CD4-positive, alpha-beta T cell treated with Interleukin-12 subunit alpha and Interleukin-12 subunit beta, for 1 hour (primary cell): ENCODE data around the gene YAP1.

Experiments used
- DNase-seq: peaks from one replicate; pipeline ENCODE4 v3.0.0-alpha.2; 2020

YAP1 gene

GRCh38 chr11:102109896-102110760, at the start of gene YAP1:
Gene YAP1, plus strand, starts transcription at chr11:102110447. Its CDS starts 402 bp downstream, at chr11:102110849.
- DNase-seq = peak; percentile 67

GRCh38 chr11:102061276-102061675, 49.0 kb upstream of the YAP1 start:
- DNase-seq = no peak

- no peak for DNase-seq
These were observed 48.1 kb upstream of the YAP1 start for GRCh38 chr11:102062106-102062505.

DNA sequence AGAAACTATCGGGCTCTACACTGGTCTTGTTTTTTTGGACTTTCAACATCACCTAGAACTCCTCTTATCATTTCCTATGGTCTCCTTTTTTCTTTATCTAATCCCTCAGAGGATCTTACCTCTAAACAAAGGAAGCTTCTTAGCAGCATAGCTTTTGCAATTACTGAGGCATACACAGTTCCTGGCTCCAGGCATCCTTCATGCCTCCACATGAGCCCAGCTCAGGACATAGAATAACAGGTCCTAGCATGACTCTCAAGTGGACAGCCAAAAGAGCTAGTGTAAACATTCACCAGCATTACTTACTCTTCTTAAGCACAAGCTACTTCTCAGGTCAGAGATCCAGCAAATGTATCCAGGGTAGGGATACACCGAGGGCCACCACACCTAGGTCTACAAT, 45.9 kb upstream of the YAP1 start:
- no peak for DNase-seq

GRCh38 chr11:102070766-102071165, 39.5 kb upstream of the YAP1 start:
- no peak for DNase-seq

- no peak for DNase-seq
These were observed 38.5 kb upstream of the YAP1 start for GRCh38 chr11:102071497-102072472.

DNA sequence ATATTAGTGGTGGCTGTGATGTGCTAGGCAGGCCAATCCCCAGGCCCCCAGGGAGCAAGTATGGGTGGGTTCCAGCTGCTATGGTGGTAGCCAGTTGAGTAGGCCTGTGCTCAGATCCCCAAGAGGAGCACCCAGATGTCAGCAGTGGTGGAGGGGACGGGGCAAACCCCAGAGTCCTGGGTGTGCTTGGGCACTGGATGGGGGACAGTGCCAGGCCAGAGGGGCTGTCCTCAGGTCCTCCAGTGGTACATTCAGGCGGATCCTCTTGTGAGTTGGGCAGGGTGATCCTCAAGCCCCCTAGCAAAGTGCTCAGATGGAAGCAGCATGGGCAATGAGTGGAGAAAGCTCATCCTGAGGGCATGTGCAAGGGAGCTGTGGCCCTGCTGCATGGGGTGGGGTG, 37.0 kb upstream of the YAP1 start:
- DNase-seq = no peak

DNA sequence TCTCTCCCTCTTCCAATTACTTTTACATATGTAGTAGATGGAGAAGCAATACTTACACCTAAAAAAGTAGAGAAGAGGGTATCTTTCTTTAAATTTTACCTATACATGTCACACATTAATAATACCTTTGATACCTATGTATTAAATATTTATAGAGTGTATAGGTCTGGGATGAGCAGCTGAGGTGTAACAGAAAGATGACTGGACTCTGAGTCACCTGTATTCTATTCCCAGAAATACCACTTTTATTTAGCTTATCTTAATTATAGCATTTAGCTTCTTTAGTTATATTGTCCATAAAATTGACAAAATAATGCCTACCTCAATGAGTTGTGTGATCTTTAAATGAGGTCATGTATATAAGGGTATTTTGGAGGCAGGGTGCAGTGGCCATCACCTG, 30.6 kb upstream of the YAP1 start:
- DNase-seq = no peak

GRCh38 chr11:102081313-102081712, 28.9 kb upstream of the YAP1 start:
- no peak for DNase-seq

- no peak for DNase-seq
These were observed 24.2 kb upstream of the YAP1 start for GRCh38 chr11:102085864-102086551.

GRCh38 chr11:102097186-102097585, 13.1 kb upstream of the YAP1 start:
- no peak for DNase-seq

- no peak for DNase-seq
These were observed 10.5 kb upstream of the YAP1 start for GRCh38 chr11:102099755-102100154.

GRCh38 chr11:102108734-102109440, 1.4 kb upstream of the YAP1 start:
- no peak for DNase-seq

GRCh38 chr11:102110761-102111010, 439 bp downstream of the YAP1 start:
- DNase-seq = no peak

GRCh38 chr11:102111011-102111786, 952 bp downstream of the YAP1 start:
- DNase-seq = peak; percentile 5

- DNase-seq = peak; percentile 23
These were observed 1.7 kb downstream of the YAP1 start for GRCh38 chr11:102111787-102112508.

GRCh38 chr11:102112509-102112821, 2.2 kb downstream of the YAP1 start:
- DNase-seq = no peak

DNA sequence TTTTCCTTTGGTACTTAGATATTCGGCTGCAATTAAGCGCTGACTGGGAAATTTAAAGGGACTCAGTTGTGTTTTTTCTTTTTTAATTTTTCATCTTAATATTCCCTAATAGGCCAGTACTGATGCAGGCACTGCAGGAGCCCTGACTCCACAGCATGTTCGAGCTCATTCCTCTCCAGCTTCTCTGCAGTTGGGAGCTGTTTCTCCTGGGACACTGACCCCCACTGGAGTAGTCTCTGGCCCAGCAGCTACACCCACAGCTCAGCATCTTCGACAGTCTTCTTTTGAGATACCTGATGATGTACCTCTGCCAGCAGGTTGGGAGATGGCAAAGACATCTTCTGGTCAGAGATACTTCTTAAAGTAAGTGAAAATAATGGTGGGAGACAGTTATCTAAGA, 3.8 kb downstream of the YAP1 start:
- no peak for DNase-seq

DNA sequence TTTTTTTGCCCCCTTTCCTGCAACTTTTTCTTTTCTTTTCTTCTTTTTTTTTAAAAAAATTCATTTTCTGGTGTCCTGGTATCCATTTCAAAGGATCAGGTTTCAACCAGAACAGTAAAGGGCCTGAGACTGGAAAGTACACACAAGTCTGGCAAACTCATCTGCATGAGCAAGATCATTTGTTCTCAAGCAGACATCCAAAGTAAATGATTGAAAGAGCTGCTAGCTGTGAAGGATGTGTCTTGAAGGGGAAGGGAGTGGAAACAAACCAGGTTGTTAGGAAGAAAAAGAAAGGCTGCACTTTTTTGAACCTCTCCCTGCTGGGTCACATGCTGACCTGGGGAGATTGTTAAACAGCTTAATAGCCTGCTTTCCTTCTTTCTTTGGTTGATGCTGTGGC, 5.3 kb downstream of the YAP1 start:
- no peak for DNase-seq

DNA sequence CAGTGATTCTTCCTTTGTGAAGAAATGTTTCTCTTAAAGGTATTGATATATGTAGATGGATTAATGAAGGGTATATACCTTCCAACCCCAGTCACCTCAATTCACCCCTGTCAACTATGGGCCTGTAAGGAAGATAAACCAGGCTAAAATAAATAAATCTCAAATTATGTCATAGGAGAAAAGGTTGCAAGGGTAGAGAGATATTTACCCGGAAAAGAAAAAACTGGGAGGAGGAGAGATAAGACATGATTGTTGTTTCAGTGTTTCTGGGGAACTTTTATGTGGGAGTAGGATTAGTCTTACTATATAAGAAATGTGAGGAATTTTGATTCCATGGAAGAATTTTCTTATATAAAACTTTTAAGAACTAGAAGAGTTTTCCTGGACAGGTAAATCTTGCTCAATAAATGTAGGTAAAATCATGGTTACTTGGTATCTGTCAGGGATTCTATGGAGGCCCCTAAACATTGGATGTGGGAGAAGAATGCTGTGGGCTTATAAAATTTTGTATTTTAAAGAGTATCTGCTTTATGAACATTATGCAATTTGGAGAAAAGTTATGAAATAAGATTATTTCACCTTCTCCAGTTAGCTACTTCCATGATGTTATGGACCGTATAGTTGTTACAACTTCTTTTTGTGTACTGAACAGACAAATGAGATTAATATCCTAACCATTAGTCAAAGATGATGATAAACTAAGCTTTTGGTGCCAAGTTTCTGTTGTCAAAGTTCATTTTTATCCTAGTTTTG, 6.4 kb downstream of the YAP1 start:
- DNase-seq = no peak
